Esophagus muscularis mucosa (tissue), 4 donors: ENCODE data around the gene SPRED2. TPM values are rescaled to one million over a fixed set of nuclear protein-coding genes. Genes with fewer than 3 reads are reported as not detected.

Experiments used
- DNase-seq: peaks from one replicate; pipeline ENCODE4 v3.0.0-alpha.2; 2017; ENCODE audit errors: extremely low spot score
- H3K27ac ChIP-seq, 4 donors: fragments of 200-600 bp; sonication (generic); replicated peaks in 1 of 4; 1 replicate in 3 of 4; 2 replicates in 1 of 4; pipeline ENCODE4 v1.5.1; 2016 to 2019; ENCODE audit warnings: mild to moderate bottlenecking in 1 of 4
- H3K27me3 ChIP-seq, 4 donors: fragments of 200-600 bp; sonication (generic); one replicate each; pipeline versions ENCODE4 v1.5.1 to v1.6.0; 2016 to 2019
- H3K36me3 ChIP-seq, 4 donors: fragments of 200-600 bp; sonication (generic); one replicate each; pipeline ENCODE4 v1.5.1; 2016 to 2019
- H3K4me1 ChIP-seq, 4 donors: fragments of 200-600 bp; sonication (generic); one replicate each; pipeline ENCODE4 v1.5.1; 2016 to 2019
- H3K4me3 ChIP-seq, 4 donors: fragments of 200-600 bp; sonication (generic); 1 replicate in 2 of 4; 2 replicates in 2 of 4; pipeline ENCODE4 v1.5.1; 2016 to 2019; ENCODE audit warnings: mild to moderate bottlenecking in 4 of 4, moderate library complexity in 1 of 4
- H3K9me3 ChIP-seq, 4 donors: fragments of 200-600 bp; sonication (generic); 1 replicate in 3 of 4; 2 replicates in 1 of 4; pipeline ENCODE4 v1.5.1; 2016 to 2019
- CTCF ChIP-seq, 3 experiments: fragments of 200-600 bp in 2 of 3; fragments of 450-650 bp in 1 of 3; sonication (generic) in 2 of 3; IDR thresholded peaks; one replicate each; pipeline ENCODE4 v1.5.1; 2017 to 2019; ENCODE audit warnings: antibody characterized with exemption in 3 of 3, mild to moderate bottlenecking in 2 of 3, moderate library complexity in 1 of 3
- EP300 ChIP-seq: sonication (generic); formaldehyde crosslinking; IDR thresholded peaks from one replicate; pipeline ENCODE4 v1.6.1; 2017; ENCODE audit warnings: antibody characterized with exemption
- POLR2A ChIP-seq: fragments of 450-650 bp; IDR thresholded peaks from one replicate; pipeline ENCODE4 v1.6.1; 2017; ENCODE audit warnings: antibody characterized with exemption, moderate library complexity, mild to moderate bottlenecking, low read depth
- POLR2AphosphoS5 ChIP-seq, 2 donors: sonication (generic); formaldehyde crosslinking; IDR thresholded peaks; one replicate each; pipeline ENCODE4 v1.6.1; 2017; ENCODE audit warnings: antibody characterized with exemption in 2 of 2
- WGBS: methylation state at CpG from one replicate; pipeline ENCODE4 v1.1.5; 2018; 5-methylcytosine and 5-hydroxymethylcytosine counted together
- intact Hi-C: fragments of 100-400 bp; cut with DNase I; formaldehyde crosslinking; loops from one replicate; pipeline ENCODE4 v1.15.1; 2023
- total RNA-seq, 4 donors: library from RNA; depleted of rRNA; stranded (reverse); fragments of >200 nt; gene quantifications; one replicate each; pipeline versions ENCODE4 v1.1.0 to v1.2.1, GENCODE V29; 2016

The SPRED2 gene
- total RNA-seq, 4 donors from 2014 or later: 17.4 to 25.6 (median 18.7) TPM

- 99% methylated on average over 3 of the region's 3 CpGs for WGBS
- Histone ChIP-seq H3K27me3 (no peaks in the 10 kb centered on the region), H3K36me3 (no peaks in the 10 kb centered on the region), H3K4me3 (no peak overlapping the region), H3K27ac (no peak overlapping the region), H3K9me3 (no peaks in the 10 kb centered on the region), H3K4me1 (peaks cover 32 to 57% (median 47%) of the 10 kb centered on the region in 4 donors)
- TF ChIP-seq POLR2AphosphoS5 (IDR thresholded peaks at IDR 0.05) (no peak), EP300 (no peak), CTCF (IDR thresholded peaks at IDR 0.05) (no peak), POLR2A (no peak)
- no peak for DNase-seq
- intact Hi-C loops: no loop called here
Observed at GRCh38 chr2:65393046-65393445, 39.4 kb downstream of the SPRED2 start.

GRCh38 chr2:65392609-65393008 lies 39.8 kb downstream of the SPRED2 start:
- TF ChIP-seq EP300 (no peak), POLR2AphosphoS5 (IDR thresholded peaks at IDR 0.05) (no peak), CTCF (IDR thresholded peaks at IDR 0.05) (no peak), POLR2A (no peak)
- Histone ChIP-seq H3K27ac (no peak overlapping the region), H3K4me1 (peaks cover 32 to 57% (median 47%) of the 10 kb centered on the region in 4 donors), H3K9me3 (no peaks in the 10 kb centered on the region), H3K27me3 (no peaks in the 10 kb centered on the region), H3K36me3 (no peaks in the 10 kb centered on the region), H3K4me3 (no peak overlapping the region)
- WGBS: 92% methylated on average over 5 of the region's 5 CpGs
- no peak for DNase-seq
- intact Hi-C loops: no loop called here

GRCh38 chr2:65390134-65390533 lies 42.3 kb downstream of the SPRED2 start:
- Histone ChIP-seq H3K27me3 (no peaks in the 10 kb centered on the region), H3K4me1 (peaks cover 19 to 34% (median 34%) of the 10 kb centered on the region in 4 donors), H3K36me3 (no peaks in the 10 kb centered on the region), H3K27ac (no peak overlapping the region), H3K4me3 (no peak overlapping the region), H3K9me3 (no peaks in the 10 kb centered on the region)
- intact Hi-C loops: no loop called here
- DNase-seq: no peak
- WGBS: 69% methylated on average over 6 of the region's 6 CpGs
- TF ChIP-seq POLR2A (no peak), POLR2AphosphoS5 (IDR thresholded peaks at IDR 0.05) (no peak), EP300 (no peak), CTCF (IDR thresholded peaks at IDR 0.05) (no peak)

GRCh38 chr2:65389476-65389875 lies 42.9 kb downstream of the SPRED2 start:
- Histone ChIP-seq H3K27me3 (no peaks in the 10 kb centered on the region), H3K9me3 (no peaks in the 10 kb centered on the region), H3K36me3 (no peaks in the 10 kb centered on the region), H3K4me3 (no peak overlapping the region), H3K27ac (no peak overlapping the region), H3K4me1 (peaks cover 26 to 38% (median 32%) of the 10 kb centered on the region in 4 donors)
- no peak for DNase-seq
- 83% methylated on average over 1 of the region's 1 CpG for WGBS
- TF ChIP-seq POLR2AphosphoS5 (IDR thresholded peaks at IDR 0.05): no peak
- TF ChIP-seq CTCF (IDR thresholded peaks at IDR 0.05): no peak
- TF ChIP-seq POLR2A: no peak
- TF ChIP-seq EP300: no peak
- intact Hi-C loops: loop anchor here (10.0 kb wide), 1 partner anchor 165 kb away; no protein-coding TSS in a partner anchor
